ENCODE data around the gene LETMD1.
"Not testable (repeated sequence)": the region's sequence is repeated elsewhere in the genome, so short reads cannot be mapped to it uniquely, and the experiment has no call there.

Gene LETMD1, protein sequence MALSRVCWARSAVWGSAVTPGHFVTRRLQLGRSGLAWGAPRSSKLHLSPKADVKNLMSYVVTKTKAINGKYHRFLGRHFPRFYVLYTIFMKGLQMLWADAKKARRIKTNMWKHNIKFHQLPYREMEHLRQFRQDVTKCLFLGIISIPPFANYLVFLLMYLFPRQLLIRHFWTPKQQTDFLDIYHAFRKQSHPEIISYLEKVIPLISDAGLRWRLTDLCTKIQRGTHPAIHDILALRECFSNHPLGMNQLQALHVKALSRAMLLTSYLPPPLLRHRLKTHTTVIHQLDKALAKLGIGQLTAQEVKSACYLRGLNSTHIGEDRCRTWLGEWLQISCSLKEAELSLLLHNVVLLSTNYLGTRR

DNA sequence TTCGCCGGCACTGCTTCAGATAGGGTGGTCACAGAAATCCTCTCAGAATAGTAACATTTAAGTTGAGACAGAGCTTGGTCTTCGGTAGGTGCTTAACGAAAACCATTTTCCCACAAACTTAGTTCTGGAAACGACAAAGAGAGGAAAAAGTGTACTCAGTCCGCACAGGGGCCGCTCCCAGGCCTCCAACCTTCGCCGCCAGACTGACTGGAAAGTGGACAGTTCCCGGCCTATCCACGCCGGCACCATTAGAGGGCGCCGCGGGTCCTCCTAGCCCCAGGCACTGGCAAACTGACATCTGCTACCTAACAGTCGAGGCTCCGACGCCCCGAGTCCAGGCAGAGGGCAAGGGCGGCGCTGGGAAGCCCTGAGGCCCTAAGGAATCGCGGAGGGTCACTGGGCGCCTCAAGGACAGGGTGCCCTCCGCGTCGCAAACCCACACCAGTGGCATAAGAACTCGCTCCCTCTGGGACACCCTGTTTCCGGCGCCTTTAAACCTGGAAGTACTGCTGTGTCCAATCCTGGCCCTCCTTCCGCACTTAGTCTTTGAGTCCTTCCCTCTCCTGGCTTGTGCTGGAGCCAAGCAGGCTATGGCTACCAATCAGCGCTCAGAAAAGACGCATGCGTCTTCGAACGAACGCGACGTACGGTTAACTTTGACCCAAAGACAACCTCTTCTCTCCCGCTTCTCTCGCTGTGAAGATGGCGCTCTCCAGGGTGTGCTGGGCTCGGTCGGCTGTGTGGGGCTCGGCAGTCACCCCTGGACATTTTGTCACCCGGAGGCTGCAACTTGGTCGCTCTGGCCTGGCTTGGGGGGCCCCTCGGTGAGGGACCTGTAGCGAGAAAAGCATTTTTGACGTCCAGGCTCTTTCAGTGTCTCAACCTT lies at the start of gene LETMD1:
LETMD1 (plus strand) TSS at position 673 of the 886 bp plus-strand sequence; CDS start at position 703, 30 bp downstream.
- peak; percentile 94 for DNase-seq

DNA sequence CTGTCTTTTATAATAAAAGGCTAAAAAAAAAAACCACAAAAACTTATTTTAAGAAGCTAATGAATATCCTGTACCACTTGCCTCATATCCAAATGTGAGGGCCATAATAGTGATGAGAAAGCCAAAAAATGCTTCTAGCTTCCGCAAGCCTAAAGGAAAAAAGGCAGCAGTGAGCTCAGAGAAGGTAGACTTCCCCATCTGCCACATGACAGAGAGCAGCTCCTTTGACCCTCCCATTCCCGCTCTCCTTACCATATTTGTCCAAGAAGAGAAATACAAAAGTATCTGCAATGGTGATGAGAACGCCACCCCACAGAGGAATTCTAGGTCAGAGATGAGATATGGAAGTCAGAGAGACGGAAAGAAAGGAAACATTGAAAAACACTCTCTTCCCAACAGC lies 49.0 kb upstream of the LETMD1 start:
- no peak for DNase-seq

DNA sequence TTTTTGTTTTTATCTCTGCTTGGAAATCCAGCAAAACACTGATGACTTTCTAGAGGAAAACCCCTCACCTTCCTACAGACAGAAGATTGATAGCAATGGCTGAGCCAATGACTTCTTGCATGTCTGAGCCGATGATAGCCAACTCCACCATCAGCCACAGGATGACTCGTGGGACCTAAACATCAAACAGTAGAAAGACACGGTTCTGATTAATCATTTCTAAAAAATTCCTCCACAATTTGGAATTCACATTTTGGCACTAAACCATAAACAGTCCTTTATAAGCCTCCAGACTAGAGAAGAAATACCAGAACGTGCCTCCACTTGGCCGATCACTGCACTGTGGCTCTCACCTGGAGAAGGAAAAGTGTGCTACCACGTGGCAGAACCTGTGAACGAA lies 47.9 kb upstream of the LETMD1 start:
- DNase-seq, result no peak

DNA sequence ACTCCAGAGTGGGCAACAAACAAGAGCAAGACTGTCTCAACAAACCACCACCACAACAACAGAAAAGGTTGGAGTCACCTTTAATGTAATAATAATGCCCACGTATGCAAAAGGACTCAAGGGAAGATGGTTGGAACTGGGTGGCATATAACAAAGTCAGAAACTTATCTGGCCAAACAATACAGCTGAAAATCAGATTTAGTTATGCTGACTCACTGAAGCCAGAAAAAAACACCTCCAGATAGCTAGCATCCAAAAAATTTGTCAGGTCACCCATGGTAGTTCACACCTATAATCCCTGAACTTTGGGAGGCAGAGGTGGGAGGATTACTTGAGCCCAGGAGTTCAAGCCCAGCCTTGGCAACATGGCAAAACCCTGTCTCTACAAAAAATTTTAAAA lies 46.3 kb upstream of the LETMD1 start:
- DNase-seq, result no peak

DNA sequence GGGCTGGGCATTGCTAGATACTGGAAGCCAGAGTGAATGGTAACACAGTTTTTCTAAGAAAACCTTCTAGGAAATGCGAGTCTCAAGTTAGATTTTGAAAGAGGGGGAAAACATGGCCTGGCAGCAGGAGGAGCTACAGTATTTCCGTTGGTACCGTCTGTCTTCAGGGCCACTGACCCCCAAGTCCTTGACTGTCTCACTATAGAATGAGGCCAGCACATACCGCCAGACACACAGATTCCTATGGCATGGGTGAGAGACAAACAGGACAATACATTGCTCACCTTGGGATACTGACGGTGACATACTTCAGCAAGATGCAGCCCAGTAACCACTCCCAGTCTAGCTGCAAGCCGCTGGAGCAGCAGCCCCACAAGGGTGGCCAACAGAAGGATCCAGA lies 43.6 kb upstream of the LETMD1 start:
- DNase-seq, result no peak

DNA sequence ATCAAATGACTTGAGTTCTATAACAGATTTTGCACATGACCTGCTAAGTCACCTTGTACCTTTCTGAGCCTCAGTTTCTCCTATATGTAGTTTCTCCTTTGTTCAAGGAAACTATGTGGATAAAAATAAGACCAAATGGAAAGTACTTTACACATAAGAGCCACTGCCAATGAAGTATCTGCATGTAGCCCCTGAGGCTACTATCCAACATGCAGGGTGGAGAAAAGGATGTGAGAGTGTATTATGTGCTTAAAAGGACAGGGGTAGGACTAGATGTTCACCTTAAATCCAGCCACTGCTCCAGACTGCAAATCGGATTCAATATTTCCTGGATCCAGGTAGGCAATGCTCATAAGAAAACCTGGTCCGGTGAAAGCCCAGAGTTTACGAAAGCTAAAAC lies 43.1 kb upstream of the LETMD1 start:
- no peak for DNase-seq

DNA sequence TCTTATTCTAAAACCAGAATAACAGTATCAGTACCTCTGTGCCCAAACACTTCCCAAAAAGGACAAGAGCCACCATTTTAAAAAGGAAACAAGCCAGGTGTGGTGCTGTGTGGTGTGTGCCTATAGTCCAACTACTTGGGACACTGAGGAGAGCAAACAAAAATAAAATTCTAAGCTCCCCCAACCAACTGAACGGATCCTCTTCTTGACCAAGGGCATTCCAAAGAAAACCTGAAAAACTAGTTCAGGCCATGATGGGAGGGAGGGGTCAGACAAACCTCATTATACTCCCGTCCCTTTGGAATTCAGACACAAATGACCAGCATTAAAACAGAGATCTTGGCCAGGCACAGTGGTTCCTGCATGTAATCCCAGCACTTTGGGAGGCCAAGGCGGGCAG lies 42.5 kb upstream of the LETMD1 start:
- DNase-seq, result no peak

DNA sequence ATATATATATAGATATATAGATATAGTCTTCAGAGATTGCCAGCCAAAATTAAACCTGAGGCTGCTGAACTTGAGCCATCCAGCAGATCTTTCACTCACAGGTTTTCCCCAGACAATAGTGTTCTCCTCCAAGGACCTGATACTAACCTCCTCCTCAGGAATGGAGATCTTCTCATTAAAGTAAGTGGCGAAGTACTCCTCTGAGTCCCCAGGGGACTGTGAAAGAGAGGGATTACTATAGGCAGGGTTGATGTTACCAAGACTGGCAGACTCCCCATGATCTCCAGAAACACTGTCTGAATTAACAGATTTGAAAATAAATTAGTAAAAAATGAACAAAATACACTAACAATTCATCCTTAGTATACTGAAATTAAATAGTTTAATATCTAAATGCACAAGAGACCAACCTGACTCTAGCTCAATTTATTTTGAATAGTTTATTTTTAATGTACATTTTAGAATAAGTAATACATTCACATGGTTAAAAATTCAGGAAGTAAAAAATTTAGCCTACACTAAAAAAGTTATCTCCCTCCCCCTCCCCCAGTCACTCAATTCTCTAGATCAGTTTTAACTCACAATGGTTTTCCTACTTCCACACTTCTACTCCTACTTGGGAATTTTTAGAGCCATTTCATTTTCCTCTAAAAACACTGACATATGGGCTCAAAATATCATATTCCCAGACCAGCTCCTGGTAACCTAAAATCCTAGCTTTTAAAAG lies 39.6 kb upstream of the LETMD1 start:
- no peak for DNase-seq

DNA sequence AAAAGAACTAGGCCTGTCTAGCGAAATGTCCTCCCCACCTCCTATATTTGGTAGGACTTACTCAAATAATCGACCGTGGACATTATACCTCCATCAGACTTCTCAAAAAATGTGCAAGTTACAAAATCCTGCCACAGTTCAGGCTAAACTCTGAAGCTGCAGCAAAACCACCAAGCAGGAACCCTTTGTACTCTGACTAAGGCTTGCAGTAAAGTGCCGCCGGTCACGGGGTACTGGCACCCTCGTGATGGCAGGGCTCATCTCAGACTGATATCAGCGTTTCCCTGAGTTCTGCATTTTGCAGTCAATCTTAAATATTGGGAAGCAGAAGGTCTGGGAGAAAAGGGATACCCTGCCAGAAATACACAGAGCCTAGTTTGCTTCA lies 39.1 kb upstream of the LETMD1 start:
- DNase-seq, result no peak

DNA sequence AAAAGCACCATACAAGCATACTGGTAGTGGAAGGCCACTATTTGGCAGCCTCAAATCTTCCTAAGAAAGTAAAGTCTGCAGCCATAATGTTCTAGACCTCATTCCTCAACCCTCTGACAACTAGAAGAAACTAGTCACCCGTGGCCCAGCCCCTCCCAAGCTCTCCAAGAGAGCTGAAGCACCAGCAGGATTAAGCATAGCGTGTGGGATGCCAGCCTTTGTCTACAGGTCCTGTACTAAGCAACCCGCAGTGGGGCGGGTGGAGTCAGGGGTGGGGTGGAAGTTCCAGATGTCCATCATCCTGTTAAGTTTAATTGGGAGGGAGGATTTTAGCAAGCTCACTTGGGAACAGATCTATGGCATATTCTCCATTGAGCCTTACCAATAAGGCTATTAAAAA lies 36.2 kb upstream of the LETMD1 start:
- no peak for DNase-seq

DNA sequence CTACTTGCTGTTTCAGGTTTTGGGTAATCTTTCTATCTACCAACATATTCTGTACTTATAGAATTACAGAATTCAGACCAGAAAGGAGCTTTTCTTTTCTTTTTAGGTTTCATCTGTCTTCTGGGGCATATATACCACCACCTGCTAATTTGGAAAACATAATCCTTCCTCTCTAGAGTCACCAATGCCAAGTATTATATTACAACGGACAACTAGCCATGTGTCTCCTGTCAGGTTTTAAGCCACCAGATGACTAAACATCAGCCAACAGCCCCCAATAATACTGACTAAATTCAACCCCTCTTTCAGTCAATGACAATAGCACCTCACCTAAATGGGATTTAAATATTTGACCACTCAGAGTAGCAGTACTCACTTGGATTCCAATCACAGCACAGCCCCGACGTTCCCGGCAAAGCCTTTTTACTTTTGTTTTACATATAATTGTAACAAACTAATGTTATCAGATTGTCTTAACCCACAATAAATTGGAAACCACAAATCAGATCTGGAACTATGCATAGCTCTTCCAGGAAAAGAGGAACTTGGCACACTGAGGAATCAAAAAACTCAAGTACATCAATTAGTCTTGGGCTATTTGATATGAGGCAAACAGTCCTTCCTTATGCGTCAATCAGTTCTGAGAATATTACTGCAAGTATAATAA lies 35.4 kb upstream of the LETMD1 start:
- no peak for DNase-seq

DNA sequence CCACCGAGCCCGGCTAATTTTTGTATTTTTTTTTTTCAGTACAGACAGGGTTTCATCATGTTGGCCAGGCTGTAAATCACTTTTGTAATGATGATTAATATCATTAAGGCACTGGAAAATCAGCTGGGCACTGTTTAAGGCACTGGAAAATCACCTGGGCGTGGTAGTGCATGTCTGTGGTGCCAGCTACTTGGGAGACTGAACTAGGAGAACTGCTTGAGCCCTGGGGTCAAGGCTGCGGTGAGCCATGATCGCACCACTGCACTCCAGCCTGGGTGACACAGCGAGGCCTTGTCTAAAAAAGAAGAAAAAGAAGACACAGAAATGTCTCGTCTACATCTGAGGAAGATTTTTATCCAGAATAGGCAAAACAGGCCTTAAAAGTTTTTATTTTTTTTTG lies 34.7 kb upstream of the LETMD1 start:
- no peak for DNase-seq

DNA sequence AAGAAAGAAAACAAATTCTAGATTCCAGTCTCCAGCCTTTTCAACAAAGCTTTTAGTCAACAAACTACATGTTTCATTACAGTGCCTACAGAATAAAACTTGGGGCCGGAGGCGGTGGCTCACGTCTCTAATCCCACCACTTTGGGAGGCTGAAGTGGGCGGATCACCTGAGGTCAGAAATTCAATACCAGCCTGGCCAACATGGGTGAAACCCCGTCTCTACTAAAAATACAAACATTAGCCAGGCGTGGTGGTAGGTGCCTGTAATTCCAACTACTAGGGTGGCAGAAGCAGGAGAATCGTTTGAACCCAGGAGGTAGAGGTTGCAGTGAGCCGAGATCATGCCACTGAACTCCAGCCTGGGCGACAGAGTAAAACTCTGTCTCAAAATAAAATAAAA lies 33.7 kb upstream of the LETMD1 start:
- not testable (repeated sequence) for DNase-seq

DNA sequence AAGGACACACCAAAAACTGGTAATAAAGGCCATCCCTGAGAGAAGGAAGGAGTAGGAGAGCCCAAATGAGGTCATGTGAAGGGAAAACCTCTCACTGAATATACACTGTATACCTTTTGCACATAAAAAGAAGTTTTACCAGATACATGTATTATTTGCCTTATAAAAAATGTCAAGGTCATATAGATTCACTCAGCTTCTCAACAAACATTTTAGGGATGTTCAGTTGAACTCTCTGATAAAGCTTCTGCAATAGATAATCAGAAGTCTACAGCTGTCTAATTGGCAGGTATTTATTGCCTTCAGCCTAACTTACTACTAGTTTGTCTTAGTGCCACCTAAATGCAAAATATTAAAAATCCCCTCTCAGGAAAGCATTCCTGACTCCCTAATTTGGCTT lies 30.7 kb upstream of the LETMD1 start:
- DNase-seq, result no peak

DNA sequence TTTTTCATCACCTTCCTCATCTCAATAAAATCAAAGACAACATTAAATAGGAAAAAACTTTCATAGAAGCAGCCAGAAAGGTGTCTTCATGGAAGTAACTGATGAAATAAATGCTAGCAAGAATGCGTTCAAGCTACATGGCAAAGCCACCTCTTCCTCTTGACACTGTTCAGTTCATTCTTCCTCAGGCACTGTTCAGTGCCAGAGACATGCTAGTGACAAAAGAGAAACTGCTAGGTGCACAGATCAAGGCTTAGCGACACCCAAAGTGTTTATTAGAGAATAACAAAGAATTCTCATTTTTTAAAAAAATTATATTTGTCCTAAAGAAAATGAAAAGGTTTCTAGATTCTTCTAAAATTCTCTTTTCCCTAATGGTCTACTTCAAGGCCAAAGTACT lies 29.2 kb upstream of the LETMD1 start:
- no peak for DNase-seq

DNA sequence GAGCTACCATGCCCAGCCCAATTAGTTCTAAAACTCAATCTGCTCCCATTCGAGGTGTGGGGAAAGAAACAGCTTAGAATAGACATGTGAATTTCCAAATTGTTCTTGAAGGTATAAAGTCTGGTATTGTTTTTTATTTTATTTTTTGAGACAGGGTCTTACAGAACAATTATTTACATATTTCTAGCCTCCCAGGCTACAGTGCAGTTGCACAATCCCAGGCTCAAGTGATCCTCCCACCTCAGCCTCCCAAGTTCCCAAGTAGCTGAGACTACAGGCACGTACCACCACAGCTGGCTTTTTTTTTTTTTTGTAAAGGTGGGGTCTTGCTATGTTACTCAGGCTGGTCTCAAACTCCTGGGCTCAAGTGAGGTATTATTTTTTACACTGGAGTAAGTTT lies 28.2 kb upstream of the LETMD1 start:
- no peak for DNase-seq

DNA sequence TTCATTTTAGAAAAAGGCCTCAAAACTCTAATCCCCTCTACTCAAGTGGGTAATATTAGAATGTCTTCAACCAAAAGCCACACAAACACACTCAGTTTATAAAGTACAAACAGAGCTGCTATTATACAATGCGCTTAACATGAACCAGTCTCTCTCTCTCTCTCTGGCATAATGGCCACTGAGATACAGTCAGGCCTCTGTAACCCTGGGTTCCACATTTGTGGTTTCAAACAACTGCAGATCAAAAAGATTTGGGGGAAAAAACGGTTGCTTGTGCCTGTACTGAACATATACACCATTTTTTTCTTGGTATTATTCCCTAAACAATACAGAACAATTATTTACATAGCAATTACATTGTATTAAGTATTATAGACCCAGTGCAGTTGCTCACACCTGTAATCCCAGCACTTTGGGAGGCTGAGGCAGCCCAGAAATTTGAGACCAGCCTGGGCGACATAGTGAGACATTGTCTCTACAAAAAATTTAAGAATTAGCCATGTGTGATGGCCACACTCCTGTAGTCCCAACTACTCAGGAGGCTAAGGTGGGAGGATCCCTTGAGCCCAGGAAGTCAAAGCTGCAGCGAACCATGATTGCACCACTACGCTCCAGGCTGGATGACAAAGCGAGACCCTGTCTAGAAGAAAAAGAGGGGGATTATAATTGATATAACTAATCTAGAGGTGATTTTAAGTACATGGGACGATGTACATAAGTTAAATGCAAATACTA lies 27.5 kb upstream of the LETMD1 start:
- no peak for DNase-seq

DNA sequence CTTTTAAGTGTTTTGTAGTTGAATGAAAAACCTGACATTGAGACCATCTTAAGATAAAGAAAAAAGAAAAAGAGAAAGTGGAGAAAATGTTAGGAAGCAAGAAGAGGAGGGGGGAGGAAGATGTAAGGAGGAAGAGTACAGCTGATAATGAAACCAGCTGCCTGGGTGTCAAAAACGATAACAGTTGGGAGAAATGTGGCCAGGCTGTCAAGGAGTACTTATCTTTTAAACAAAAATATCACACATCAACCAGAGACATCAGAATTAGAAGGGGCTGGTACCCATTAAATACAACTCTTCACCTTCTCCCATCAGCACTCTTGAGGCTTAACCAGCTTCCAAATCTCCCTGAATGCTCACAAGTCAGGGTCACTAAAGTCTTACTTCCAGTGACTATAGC lies 26.4 kb upstream of the LETMD1 start:
- no peak for DNase-seq

DNA sequence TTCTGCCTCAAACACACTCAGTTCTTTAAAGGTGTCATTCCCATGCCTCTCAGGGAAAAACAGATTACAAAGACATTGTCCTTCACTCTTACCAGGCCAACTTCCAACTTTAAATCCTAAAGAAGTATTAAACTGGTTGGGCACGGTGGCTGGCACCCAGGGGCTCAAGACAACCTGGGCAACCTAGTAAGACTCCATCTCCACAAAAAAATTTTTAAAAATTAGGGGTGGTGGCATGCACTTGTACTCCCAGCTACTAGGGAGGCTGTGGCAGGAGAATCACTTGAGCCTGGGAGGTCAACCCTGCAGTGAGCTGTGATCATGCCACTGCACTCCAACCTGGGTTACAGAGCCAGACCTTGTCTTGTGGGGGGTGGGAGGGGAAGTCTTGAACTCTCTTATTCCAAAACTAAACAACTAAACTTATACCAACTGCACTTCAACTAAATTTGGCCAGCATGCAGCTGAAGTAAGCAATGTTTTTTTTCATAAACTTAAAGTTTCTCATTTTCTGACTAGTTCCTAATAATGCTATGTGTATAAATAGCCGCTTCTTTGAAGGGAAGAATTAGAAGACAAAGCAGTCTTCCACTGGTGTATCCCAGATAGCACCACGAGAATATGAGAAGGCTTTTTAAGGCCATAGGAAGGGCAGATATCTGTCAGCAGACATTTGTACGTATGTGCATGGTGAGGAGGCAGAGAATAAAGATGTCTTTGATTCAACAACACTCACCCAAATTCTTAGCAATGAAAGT lies 24.3 kb upstream of the LETMD1 start:
- DNase-seq, result no peak

DNA sequence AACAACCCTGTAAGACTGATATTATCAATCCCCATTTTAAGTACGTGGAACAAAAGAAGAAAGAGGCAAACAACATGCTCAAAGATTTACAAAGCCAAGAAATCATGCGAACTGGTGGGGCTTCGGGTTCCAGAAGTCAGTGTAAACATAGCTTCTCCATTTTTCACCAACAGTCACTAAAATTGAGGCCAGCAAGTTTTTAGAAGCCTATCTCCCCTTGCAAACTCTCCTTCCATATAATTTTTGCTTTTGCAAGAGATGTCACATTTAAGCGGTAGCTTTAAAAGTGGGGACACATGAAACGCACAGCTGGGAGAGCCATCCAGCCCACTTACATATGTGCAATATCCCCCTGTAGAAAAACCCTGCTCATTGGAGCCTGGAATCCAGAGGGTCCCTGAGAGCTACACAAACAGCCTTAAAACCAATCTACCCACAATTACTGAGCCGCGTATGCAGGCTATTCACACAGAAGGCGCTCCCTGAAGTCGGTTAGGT lies 22.7 kb upstream of the LETMD1 start:
- no peak for DNase-seq
